ENCODE results near the gene ADAMTS10. TPM values are rescaled to one million over a fixed set of nuclear protein-coding genes. Genes with fewer than 3 reads are reported as not detected.

The ADAMTS10 gene
- total RNA-seq, 1 experiment from 2014 or later = 26.5 TPM

- no peaks in the 10 kb centered on the region for H3K36me3 Mint-ChIP-seq (ENCODE audit: insufficient read depth in 1 of 3, low read depth in 3 of 3)
- no peak overlapping the region for H2BK120ac ChIP-seq (ENCODE audit: low read depth, low read length, poor library complexity, severe bottlenecking)
- peaks cover 3% of the 10 kb centered on the region; the same call in 1 of the 2 replicates for H3K27me3 Mint-ChIP-seq (ENCODE audit: low read depth)
- H3K27me3 ChIP-seq (ENCODE audit: insufficient read depth, low read length) = no peaks in the 10 kb centered on the region
- H3K4me3 Mint-ChIP-seq = no peak overlapping the region
- no peak overlapping the region for H3K56ac ChIP-seq (ENCODE audit: insufficient read length, low read depth, low read length)
- no peak for DNase-seq
- no peaks in the 10 kb centered on the region for H3K9me3 ChIP-seq (ENCODE audit: control insufficient read depth, low read depth, low read length)
- H3K4me2 ChIP-seq (ENCODE audit: insufficient read depth, insufficient read length, low read length) = no peak overlapping the region
- no peak overlapping the region for H2BK15ac ChIP-seq (ENCODE audit: low read depth, low read length)
- no peaks in the 10 kb centered on the region for H3K79me2 ChIP-seq (ENCODE audit: insufficient read depth, low read length)
- no peak overlapping the region for H3K9ac ChIP-seq (ENCODE audit: extremely low read depth, insufficient read length, low read length)
- H3K27ac Mint-ChIP-seq = peak overlapping the region; percentile 57 to 82 (median 74); a peak in 3 of 7 replicates
- peaks cover 15 to 33% of the 10 kb centered on the region in 2 experiments for H3K4me1 Mint-ChIP-seq
- H3K4me1 ChIP-seq (ENCODE audit: insufficient read depth, low read length) = no peaks in the 10 kb centered on the region
- no peak overlapping the region for H4K91ac ChIP-seq (ENCODE audit: insufficient read length, low read depth, low read length)
- H2AK5ac ChIP-seq (ENCODE audit: insufficient read length, low read length) = no peak overlapping the region
- no peak overlapping the region for H2BK12ac ChIP-seq (ENCODE audit: insufficient read length, low read depth, low read length)
- no peak overlapping the region for H3K27ac ChIP-seq (ENCODE audit: insufficient read length, low read depth, low read length)
- no peak overlapping the region for H3K23ac ChIP-seq (ENCODE audit: insufficient read length, low read depth, low read length)
- no peak overlapping the region for H3K4ac ChIP-seq (ENCODE audit: low read depth, low read length)
- no peak overlapping the region for H4K8ac ChIP-seq (replicated peaks; ENCODE audit: insufficient read length, low read depth, low read length)
- TF ChIP-seq, protein P1, sequence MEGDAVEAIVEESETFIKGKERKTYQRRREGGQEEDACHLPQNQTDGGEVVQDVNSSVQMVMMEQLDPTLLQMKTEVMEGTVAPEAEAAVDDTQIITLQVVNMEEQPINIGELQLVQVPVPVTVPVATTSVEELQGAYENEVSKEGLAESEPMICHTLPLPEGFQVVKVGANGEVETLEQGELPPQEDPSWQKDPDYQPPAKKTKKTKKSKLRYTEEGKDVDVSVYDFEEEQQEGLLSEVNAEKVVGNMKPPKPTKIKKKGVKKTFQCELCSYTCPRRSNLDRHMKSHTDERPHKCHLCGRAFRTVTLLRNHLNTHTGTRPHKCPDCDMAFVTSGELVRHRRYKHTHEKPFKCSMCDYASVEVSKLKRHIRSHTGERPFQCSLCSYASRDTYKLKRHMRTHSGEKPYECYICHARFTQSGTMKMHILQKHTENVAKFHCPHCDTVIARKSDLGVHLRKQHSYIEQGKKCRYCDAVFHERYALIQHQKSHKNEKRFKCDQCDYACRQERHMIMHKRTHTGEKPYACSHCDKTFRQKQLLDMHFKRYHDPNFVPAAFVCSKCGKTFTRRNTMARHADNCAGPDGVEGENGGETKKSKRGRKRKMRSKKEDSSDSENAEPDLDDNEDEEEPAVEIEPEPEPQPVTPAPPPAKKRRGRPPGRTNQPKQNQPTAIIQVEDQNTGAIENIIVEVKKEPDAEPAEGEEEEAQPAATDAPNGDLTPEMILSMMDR (conservative IDR thresholded peaks at IDR 0.05) = no peak
- no peaks in the 10 kb centered on the region for H4K20me1 ChIP-seq (ENCODE audit: control insufficient read depth, insufficient read depth, insufficient read length)
- H3K14ac ChIP-seq (ENCODE audit: insufficient read depth, low read length) = no peak overlapping the region; the same call in 1 of the 2 replicates
- H2BK20ac ChIP-seq (ENCODE audit: low read depth, low read length, poor library complexity, severe bottlenecking) = no peak overlapping the region
- H3K18ac ChIP-seq (ENCODE audit: insufficient read length, low read depth, low read length) = no peak overlapping the region
- no peak overlapping the region for H3T11ph ChIP-seq (ENCODE audit: low read length)
- H2AFZ ChIP-seq (ENCODE audit: low read length) = no peak overlapping the region
- no peak overlapping the region for H4K5ac ChIP-seq (ENCODE audit: insufficient read length, low read depth, low read length)
- no peak overlapping the region for H2BK5ac ChIP-seq (ENCODE audit: insufficient read length, low read length)
- no CpG with 5 or more reads among the region's 11 CpGs for WGBS (ENCODE audit: extremely low coverage, insufficient read length, low lambda C conversion rate)
- peaks cover 3% of the 10 kb centered on the region in 2 experiments; a peak in 4 of 5 replicates for H3K9me3 Mint-ChIP-seq
- no peaks in the 10 kb centered on the region for H3K79me1 ChIP-seq (ENCODE audit: insufficient read depth, low read depth, low read length, poor library complexity, severe bottlenecking)
- no peaks in the 10 kb centered on the region for H3K23me2 ChIP-seq (ENCODE audit: insufficient read length, low read depth, low read length, poor library complexity, severe bottlenecking)
These were observed 20.9 kb upstream of the ADAMTS10 start for GRCh38 chr19:8631425-8631819.

Data from H9 (cell line).